HG03457 (cell line): Measurements from ENCODE around the gene ARHGAP26.

Source experiments
- ATAC-seq: cut with Tn5 transposase; IDR thresholded peaks from one replicate; pipeline ENCODE4 v1.9.1; 2021; ENCODE audit warnings: moderate number of reproducible peaks; ENCODE audit not compliant: unreplicated experiment

The ARHGAP26 gene

DNA sequence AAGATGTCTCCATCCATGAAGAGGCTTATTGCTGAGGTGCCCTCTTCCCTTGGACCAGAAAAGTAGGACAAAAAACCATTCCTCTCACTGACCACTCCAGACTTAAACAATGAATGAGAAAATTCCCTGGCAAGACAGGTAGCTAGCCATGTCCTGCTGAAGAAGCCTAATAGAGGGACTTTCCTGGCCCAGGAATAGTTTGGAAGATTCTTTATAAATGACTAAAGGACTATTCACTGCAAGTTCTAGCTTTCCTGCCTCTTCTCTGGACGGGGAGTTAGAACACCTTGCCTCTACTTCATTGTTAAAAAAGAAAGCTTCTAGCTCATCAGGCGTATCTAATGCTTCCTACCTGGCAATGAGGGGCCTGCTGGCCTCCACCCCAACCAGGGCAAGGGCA lies 479.7 kb downstream of the ARHGAP26 start:
- no peak for ATAC-seq

DNA sequence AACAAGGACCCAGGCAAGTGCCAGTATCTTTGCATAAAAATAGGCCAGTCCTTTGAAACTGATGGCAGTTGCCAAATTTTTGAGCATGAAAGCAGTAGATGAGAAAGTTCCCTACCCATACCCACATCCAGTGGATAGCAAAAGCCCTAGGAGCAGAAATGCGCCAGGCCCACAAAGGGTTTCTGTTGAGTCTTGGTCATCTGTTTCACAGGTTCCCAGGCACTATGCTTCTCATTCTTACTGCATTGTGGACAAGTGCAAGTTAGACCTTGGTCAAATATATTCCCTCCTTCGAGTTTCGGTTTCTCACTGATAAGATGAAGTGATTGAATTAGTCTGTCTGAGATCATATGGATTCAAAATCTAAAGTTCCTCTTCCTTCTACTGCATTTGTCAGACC lies 481.0 kb downstream of the ARHGAP26 start:
- ATAC-seq = peak; percentile 53

DNA sequence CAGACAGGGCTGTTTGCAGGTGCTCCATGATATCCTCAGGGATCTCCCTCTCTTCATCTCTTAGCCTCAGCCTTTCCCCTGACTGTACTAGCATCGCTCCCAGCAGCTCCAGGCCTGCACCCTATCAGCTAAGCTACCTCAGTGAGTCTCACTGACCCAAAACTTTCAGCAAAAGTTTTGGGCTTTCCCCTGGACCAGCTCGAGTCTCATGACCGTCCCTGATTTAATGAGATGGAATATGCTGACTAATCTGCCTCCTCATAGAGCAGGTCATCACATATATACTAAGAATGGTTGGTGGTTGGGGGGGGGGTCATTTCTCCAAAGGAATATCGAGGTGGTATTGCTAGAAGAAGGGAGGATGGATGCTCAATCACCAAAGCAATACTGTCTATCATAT lies 481.8 kb downstream of the ARHGAP26 start:
- no peak for ATAC-seq

DNA sequence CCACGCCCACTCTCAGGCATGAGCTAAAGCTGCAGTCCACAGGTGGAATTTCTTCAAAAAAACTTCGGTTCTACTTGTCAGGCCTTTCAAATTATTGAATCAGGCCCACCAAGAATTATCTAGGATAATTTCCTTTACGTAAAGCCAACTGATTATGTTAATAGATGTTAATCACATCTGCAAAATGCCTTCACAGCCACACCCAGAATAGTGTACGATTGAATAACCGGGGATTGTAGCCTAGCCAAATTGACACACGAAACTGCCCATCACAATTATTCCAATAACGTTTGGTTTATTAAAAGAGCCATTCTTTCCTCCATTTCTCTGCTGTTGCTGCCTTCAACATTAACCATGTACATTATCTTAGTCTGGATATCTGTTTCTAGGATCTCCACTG lies 484.6 kb downstream of the ARHGAP26 start:
- ATAC-seq = no peak

- no peak for ATAC-seq
Measured at GRCh38 chr5:143258559-143259253, 488.5 kb downstream of the ARHGAP26 start.

- ATAC-seq = no peak
Measured at GRCh38 chr5:143259254-143259605, 489.1 kb downstream of the ARHGAP26 start.

DNA sequence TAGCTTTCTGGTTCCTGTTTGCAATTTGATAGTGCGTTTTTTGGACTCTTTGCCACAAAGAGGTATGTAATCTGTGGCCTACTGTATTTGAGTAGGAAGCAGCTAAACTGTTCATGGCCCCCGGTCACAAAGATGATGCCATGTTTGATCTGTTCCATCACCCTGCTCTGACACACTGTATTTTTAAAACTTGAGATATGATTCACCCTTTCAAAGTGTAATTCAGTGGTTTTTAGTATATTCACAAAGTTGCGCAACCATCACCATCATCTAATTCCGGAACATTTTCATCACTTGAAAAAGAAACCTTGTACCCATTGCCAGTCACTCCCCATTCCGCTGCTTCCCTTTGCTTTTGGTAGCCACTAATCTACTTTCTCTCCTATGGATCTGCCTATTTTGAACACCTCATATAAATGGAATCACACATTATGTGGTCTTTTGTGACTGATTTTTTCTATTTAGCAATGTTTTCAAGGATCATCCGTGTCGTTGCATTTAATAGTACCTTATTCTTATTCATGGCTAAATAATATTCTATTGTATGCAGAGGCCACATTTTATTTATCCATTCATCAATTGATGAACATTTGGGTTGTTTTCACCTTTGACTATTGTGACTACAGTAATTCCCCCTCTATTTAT lies 491.7 kb downstream of the ARHGAP26 start:
- no peak for ATAC-seq

DNA sequence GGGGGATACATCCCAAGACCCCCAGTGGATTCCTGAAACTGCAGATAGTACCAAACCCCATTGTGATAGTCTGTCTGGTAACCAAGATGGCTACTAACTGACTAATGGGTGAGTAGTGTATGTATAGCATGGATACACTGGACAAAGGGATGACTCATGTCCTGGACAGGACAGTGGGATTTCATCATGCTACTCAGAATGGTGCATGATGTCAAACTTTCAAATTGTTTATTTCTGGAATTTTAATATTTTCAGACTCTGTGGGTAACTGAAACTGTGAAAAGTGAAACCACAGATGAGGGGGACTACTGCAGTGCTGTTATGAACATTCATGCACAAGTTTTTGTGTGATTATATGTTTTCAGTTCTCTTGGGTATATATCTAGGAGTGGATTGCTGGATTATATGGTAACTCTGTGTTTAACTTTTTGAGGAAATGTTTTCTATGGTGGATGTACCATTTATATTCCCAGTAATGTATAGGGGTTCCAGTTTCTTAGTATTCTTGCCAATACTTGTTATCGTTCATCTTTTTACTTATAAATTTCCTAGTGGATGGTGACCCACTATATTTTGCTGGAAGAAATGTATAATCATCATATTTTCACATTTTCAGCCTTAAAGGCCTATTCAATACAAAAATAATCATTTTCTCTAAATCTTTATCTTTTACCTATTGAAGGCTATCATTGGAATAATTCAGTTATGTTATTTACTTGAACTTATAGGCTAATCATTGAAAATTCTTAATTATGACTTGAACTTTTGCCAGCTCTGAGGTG lies 492.4 kb downstream of the ARHGAP26 start:
- ATAC-seq = peak; percentile 72

GRCh38 chr5:143263272-143263810 lies 493.2 kb downstream of the ARHGAP26 start:
- ATAC-seq = no peak

GRCh38 chr5:143265995-143266394 lies 495.8 kb downstream of the ARHGAP26 start:
- no peak for ATAC-seq

- ATAC-seq = no peak
Measured at GRCh38 chr5:143267186-143267585, 497.0 kb downstream of the ARHGAP26 start.

GRCh38 chr5:143268388-143268787 lies 498.2 kb downstream of the ARHGAP26 start:
- no peak for ATAC-seq

GRCh38 chr5:143271431-143271830 lies 501.3 kb downstream of the ARHGAP26 start:
- ATAC-seq = no peak

- ATAC-seq = no peak
Measured at GRCh38 chr5:143274952-143275351, 504.8 kb downstream of the ARHGAP26 start.

DNA sequence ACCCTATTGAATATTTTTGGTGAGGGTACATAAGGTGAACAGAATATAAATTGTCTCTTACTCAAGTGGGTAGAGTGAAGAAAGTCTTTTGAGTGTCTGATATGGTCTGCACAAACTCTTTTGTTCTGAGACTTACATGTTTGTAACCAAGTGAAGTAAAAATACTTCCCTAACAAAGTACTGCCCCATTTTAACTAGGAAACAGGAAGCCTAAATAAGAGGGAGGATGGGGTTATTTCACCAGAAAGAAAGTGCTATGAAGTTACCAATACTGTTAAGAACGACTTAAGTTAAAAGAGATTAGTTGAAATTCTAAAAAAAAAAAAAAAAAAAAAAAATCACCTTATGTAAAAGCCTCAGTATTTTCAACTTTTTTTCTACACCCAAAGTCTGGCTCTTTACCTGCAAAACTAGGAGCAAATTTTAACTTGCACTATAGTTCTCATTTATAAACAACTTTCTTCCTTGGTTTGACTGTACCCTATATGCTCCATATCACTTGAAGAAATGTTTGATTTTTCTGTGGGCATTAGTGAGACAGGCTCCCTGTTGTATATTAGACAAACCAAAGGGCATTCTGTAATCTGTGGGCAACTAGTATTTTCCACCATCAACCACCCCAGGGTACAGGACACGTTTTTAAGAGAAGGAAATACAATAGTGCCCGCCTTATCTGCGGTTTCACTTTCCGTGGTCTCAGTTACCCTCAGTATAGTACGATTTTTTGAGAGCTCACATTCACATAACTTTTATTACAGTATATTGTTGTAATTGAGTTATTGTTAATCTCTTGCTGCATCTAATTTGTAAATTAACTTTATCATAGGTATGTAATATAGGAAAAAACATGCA lies 505.6 kb downstream of the ARHGAP26 start:
- no peak for ATAC-seq

- ATAC-seq = no peak
Measured at GRCh38 chr5:143277536-143277935, 507.4 kb downstream of the ARHGAP26 start.
